H9 (cell line): ENCODE data around the gene ADGRD1. TPM values are rescaled to one million over a fixed set of nuclear protein-coding genes. Genes with fewer than 3 reads are reported as not detected.

Experiments used
- DNase-seq: peaks from one replicate; pipeline ENCODE4 v3.0.0-alpha.2; 2017
- H2AFZ ChIP-seq: one replicate; pipeline ENCODE4 v1.6.1; 2013; ENCODE audit warnings: mild to moderate bottlenecking, low read length, control low read depth, moderate library complexity
- H2AK5ac ChIP-seq: 2 replicates; pipeline ENCODE4 v1.6.1; 2013; ENCODE audit warnings: low read length, control low read depth, mixed read lengths; ENCODE audit not compliant: insufficient read length
- H2BK120ac ChIP-seq: one replicate; pipeline ENCODE4 v1.6.1; 2013; ENCODE audit warnings: low read depth, mild to moderate bottlenecking, low read length, control low read depth, inconsistent platforms; ENCODE audit not compliant: poor library complexity, severe bottlenecking
- H2BK12ac ChIP-seq: 2 replicates; pipeline ENCODE4 v1.6.1; 2013; ENCODE audit warnings: low read length, control low read depth, mixed read lengths, low read depth; ENCODE audit not compliant: insufficient read length
- H2BK15ac ChIP-seq: 2 replicates; pipeline ENCODE4 v1.6.1; 2013; ENCODE audit warnings: low read depth, low read length, control low read depth
- H2BK20ac ChIP-seq: one replicate; pipeline ENCODE4 v1.6.1; 2013; ENCODE audit warnings: low read depth, mild to moderate bottlenecking, low read length, control low read depth, inconsistent platforms; ENCODE audit not compliant: poor library complexity, severe bottlenecking
- H2BK5ac ChIP-seq: 2 replicates; pipeline ENCODE4 v1.6.1; 2013; ENCODE audit warnings: low read length, control low read depth, mixed read lengths; ENCODE audit not compliant: insufficient read length
- H3K14ac ChIP-seq: 2 replicates; pipeline ENCODE4 v1.6.1; 2013; ENCODE audit warnings: low read length, control low read depth; ENCODE audit not compliant: insufficient read depth
- H3K18ac ChIP-seq: 2 replicates; pipeline ENCODE4 v1.6.1; 2013; ENCODE audit warnings: low read depth, mild to moderate bottlenecking, mixed read lengths, low read length, control low read depth; ENCODE audit not compliant: insufficient read length
- H3K23ac ChIP-seq: 2 replicates; pipeline ENCODE4 v1.6.1; 2013; ENCODE audit warnings: low read length, control low read depth, mixed read lengths, low read depth; ENCODE audit not compliant: insufficient read length
- H3K23me2 ChIP-seq: 2 replicates; pipeline ENCODE4 v1.6.1; 2013; ENCODE audit warnings: low read depth, mild to moderate bottlenecking, mixed read lengths, low read length, control low read depth; ENCODE audit not compliant: insufficient read length, poor library complexity, severe bottlenecking
- H3K27ac ChIP-seq: 2 replicates; pipeline ENCODE4 v1.5.1; 2013; ENCODE audit warnings: low read length, control low read depth, mixed read lengths, low read depth; ENCODE audit not compliant: insufficient read length
- H3K27me3 ChIP-seq: 2 replicates; pipeline ENCODE4 v1.6.1; 2013; ENCODE audit warnings: low read length, control low read depth, inconsistent platforms; ENCODE audit not compliant: insufficient read depth
- H3K4ac ChIP-seq: 2 replicates; pipeline ENCODE4 v1.6.1; 2013; ENCODE audit warnings: low read depth, mild to moderate bottlenecking, control low read depth, inconsistent platforms, low read length, moderate library complexity
- H3K4me1 ChIP-seq: 2 replicates; pipeline ENCODE4 v1.6.1; 2013; ENCODE audit warnings: low read length, control low read depth, inconsistent platforms; ENCODE audit not compliant: insufficient read depth
- H3K4me2 ChIP-seq: 2 replicates; pipeline ENCODE4 v1.6.1; 2013; ENCODE audit warnings: low read length, control low read depth, mixed read lengths; ENCODE audit not compliant: insufficient read length, insufficient read depth
- H3K56ac ChIP-seq: 2 replicates; pipeline ENCODE4 v1.6.1; 2013; ENCODE audit warnings: low read depth, mild to moderate bottlenecking, mixed read lengths, low read length, control low read depth; ENCODE audit not compliant: insufficient read length
- H3K79me1 ChIP-seq: 2 replicates; pipeline ENCODE4 v1.6.1; 2013; ENCODE audit warnings: low read depth, mild to moderate bottlenecking, moderate library complexity, low read length, control low read depth, inconsistent platforms; ENCODE audit not compliant: insufficient read depth, poor library complexity, severe bottlenecking
- H3K79me2 ChIP-seq: 2 replicates; pipeline ENCODE4 v1.6.1; 2013; ENCODE audit warnings: low read length, control low read depth, inconsistent platforms; ENCODE audit not compliant: insufficient read depth
- H3K9ac ChIP-seq: 2 replicates; pipeline ENCODE4 v1.6.1; 2013; ENCODE audit warnings: low read length, control low read depth, mixed read lengths; ENCODE audit not compliant: insufficient read length; ENCODE audit errors: extremely low read depth
- H3K9me3 ChIP-seq: one replicate; pipeline ENCODE4 v1.6.1; 2013; ENCODE audit warnings: low read depth, low read length, inconsistent platforms; ENCODE audit not compliant: control insufficient read depth
- H3T11ph ChIP-seq: one replicate; pipeline ENCODE4 v1.6.1; 2013; ENCODE audit warnings: mild to moderate bottlenecking, low read length, control low read depth, inconsistent platforms
- H4K20me1 ChIP-seq: one replicate; pipeline ENCODE4 v1.6.1; 2013; ENCODE audit not compliant: control insufficient read depth, insufficient read length, insufficient read depth
- H4K5ac ChIP-seq: 2 replicates; pipeline ENCODE4 v1.6.1; 2013; ENCODE audit warnings: low read depth, mild to moderate bottlenecking, mixed read lengths, low read length, control low read depth; ENCODE audit not compliant: insufficient read length
- H4K8ac ChIP-seq: replicated peaks from 2 replicates; pipeline ENCODE4 v1.6.1; 2013; ENCODE audit warnings: low read length, control low read depth, mixed read lengths, low read depth; ENCODE audit not compliant: insufficient read length
- H4K91ac ChIP-seq: 2 replicates; pipeline ENCODE4 v1.6.1; 2013; ENCODE audit warnings: low read depth, mild to moderate bottlenecking, moderate library complexity, mixed read lengths, low read length, control low read depth; ENCODE audit not compliant: insufficient read length
- H3K27ac Mint-ChIP-seq, 3 experiments: 2 replicates in 2 of 3; 3 replicates in 1 of 3; pipeline ENCODE4 v1.8.0; 2020 to 2021; ENCODE audit warnings: mixed read lengths in 3 of 3, mild to moderate bottlenecking in 1 of 3, moderate library complexity in 1 of 3
- H3K27me3 Mint-ChIP-seq: 2 replicates; pipeline ENCODE4 v1.8.0; 2021; ENCODE audit warnings: low read depth, mild to moderate bottlenecking, moderate library complexity, mixed read lengths
- H3K36me3 Mint-ChIP-seq, 3 experiments: 2 replicates in 2 of 3; 3 replicates in 1 of 3; pipeline ENCODE4 v1.8.0; 2020 to 2021; ENCODE audit warnings: low read depth in 3 of 3, mixed read lengths in 3 of 3; ENCODE audit not compliant: insufficient read depth in 1 of 3
- H3K4me1 Mint-ChIP-seq, 2 experiments: 2 replicates each; pipeline ENCODE4 v1.8.0; 2020; ENCODE audit warnings: mixed read lengths in 2 of 2
- H3K4me3 Mint-ChIP-seq, 2 experiments: 2 replicates in 1 of 2; 3 replicates in 1 of 2; pipeline ENCODE4 v1.8.0; 2020 to 2021; ENCODE audit warnings: mild to moderate bottlenecking in 2 of 2, mixed read lengths in 2 of 2, moderate library complexity in 1 of 2
- H3K9me3 Mint-ChIP-seq, 2 experiments: 2 replicates in 1 of 2; 3 replicates in 1 of 2; pipeline ENCODE4 v1.8.0; 2020; ENCODE audit warnings: mild to moderate bottlenecking in 2 of 2, mixed read lengths in 2 of 2, moderate library complexity in 1 of 2
- WGBS: extraction: QIAGEN DNeasy Blood & Tissue Kit; methylation state at CpG from one replicate; pipeline ENCODE4 v1.1.7; 2013; ENCODE audit warnings: missing lambda C conversion rate, low lambda C conversion rate, mixed read lengths; ENCODE audit not compliant: insufficient read length; ENCODE audit errors: extremely low coverage; 5-methylcytosine and 5-hydroxymethylcytosine counted together
- total RNA-seq: library from RNA; stranded (reverse); gene quantifications from 2 replicates; pipeline ENCODE4 v1.2.1, GENCODE V29; 2021
- TF ChIP-seq, protein P1 (sequence below): fragments of 200-600 bp; sonication (generic); conservative IDR thresholded peaks from 3 replicates; pipeline ENCODE4 v1.8.0; 2021; ENCODE audit warnings: antibody characterized with exemption, mild to moderate bottlenecking

ADGRD1 gene
- total RNA-seq, 1 experiment from 2014 or later = 0.52 TPM

DNA sequence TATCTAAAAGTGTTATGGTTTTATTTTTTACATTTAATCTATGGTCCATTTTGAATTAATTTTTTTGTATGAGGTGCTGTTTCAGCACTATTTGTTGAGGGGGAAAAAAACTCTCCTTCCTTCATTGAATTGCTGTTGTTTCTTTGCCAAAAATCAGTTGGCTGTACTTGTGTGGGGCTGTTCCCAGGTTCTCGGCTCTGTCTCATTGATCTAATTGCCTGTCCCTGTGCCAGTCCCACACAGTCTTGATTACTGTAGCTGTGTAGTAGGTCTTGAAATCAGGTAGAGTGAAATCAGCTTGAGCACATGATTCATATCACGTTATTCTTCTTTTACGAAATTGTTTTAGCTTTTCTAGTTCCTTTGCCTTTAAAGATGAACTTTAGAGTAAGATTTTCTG is 109.7 kb downstream of the ADGRD1 start:
- no peak overlapping the region for H3K18ac ChIP-seq
- H2AFZ ChIP-seq = no peak overlapping the region
- no peak overlapping the region for H3K27ac ChIP-seq
- H2BK5ac ChIP-seq = no peak overlapping the region
- H3K4me1 Mint-ChIP-seq = peaks cover 0 to 3% of the 10 kb centered on the region in 2 experiments; a peak in 2 of 4 replicates
- no peak overlapping the region for H3T11ph ChIP-seq
- H2BK12ac ChIP-seq = no peak overlapping the region
- TF ChIP-seq, protein P1, sequence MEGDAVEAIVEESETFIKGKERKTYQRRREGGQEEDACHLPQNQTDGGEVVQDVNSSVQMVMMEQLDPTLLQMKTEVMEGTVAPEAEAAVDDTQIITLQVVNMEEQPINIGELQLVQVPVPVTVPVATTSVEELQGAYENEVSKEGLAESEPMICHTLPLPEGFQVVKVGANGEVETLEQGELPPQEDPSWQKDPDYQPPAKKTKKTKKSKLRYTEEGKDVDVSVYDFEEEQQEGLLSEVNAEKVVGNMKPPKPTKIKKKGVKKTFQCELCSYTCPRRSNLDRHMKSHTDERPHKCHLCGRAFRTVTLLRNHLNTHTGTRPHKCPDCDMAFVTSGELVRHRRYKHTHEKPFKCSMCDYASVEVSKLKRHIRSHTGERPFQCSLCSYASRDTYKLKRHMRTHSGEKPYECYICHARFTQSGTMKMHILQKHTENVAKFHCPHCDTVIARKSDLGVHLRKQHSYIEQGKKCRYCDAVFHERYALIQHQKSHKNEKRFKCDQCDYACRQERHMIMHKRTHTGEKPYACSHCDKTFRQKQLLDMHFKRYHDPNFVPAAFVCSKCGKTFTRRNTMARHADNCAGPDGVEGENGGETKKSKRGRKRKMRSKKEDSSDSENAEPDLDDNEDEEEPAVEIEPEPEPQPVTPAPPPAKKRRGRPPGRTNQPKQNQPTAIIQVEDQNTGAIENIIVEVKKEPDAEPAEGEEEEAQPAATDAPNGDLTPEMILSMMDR = no peak
- no peak overlapping the region for H3K23ac ChIP-seq
- H3K23me2 ChIP-seq = no peaks in the 10 kb centered on the region
- no peaks in the 10 kb centered on the region for H3K9me3 ChIP-seq
- no peak overlapping the region for H3K27ac Mint-ChIP-seq
- DNase-seq = no peak
- no peak overlapping the region for H4K91ac ChIP-seq
- H3K9ac ChIP-seq = no peak overlapping the region
- no peak overlapping the region for H2BK15ac ChIP-seq
- no peak overlapping the region for H3K56ac ChIP-seq
- no peak overlapping the region for H3K4ac ChIP-seq
- peaks cover 6% of the 10 kb centered on the region for H3K27me3 Mint-ChIP-seq
- H2BK20ac ChIP-seq = no peak overlapping the region
- no peak overlapping the region for H4K5ac ChIP-seq
- H3K79me2 ChIP-seq = no peaks in the 10 kb centered on the region
- no peak overlapping the region for H3K4me3 Mint-ChIP-seq
- no peaks in the 10 kb centered on the region for H3K36me3 Mint-ChIP-seq
- no peak overlapping the region for H3K14ac ChIP-seq
- H3K4me1 ChIP-seq = no peaks in the 10 kb centered on the region
- no peaks in the 10 kb centered on the region for H3K9me3 Mint-ChIP-seq
- no peak overlapping the region for H3K4me2 ChIP-seq
- no peak overlapping the region for H2BK120ac ChIP-seq
- no peaks in the 10 kb centered on the region for H3K27me3 ChIP-seq
- no peaks in the 10 kb centered on the region for H4K20me1 ChIP-seq
- no peak overlapping the region for H4K8ac ChIP-seq
- H2AK5ac ChIP-seq = no peak overlapping the region
- no CpG with 5 or more reads among the region's 3 CpGs for WGBS
- H3K79me1 ChIP-seq = no peaks in the 10 kb centered on the region
